ENCODE results near the gene CHST1.

CHST1 gene

GRCh38 chr11:45605051-45605450 is 60.4 kb downstream of the CHST1 start:
- no peak for TF ChIP-seq FOXP2 (optimal IDR thresholded peaks at IDR 0.05; ENCODE audit: borderline replicate concordance, extremely low read depth, extremely low read length, insufficient read depth)
- no peak for TF ChIP-seq REST (IDR thresholded peaks at IDR 0.05; ENCODE audit: insufficient read depth in 1 of 2, low read depth in 2 of 2, low read length in 2 of 2)
- TF ChIP-seq POLR2AphosphoS5 (IDR thresholded peaks at IDR 0.05; ENCODE audit: low read depth, low read length) = no peak
- TF ChIP-seq TAF1 (IDR thresholded peaks at IDR 0.05; ENCODE audit: borderline replicate concordance, insufficient read depth, low read length) = no peak
- no peak for TF ChIP-seq SIN3A (IDR thresholded peaks at IDR 0.05; ENCODE audit: borderline replicate concordance, insufficient read depth, low read length)

- TF ChIP-seq TAF1 (IDR thresholded peaks at IDR 0.05; ENCODE audit: borderline replicate concordance, insufficient read depth, low read length) (no peak), REST (IDR thresholded peaks at IDR 0.05; ENCODE audit: insufficient read depth in 1 of 2, low read depth in 2 of 2, low read length in 2 of 2) (no peak), FOXP2 (optimal IDR thresholded peaks at IDR 0.05; ENCODE audit: borderline replicate concordance, extremely low read depth, extremely low read length, insufficient read depth) (no peak), SIN3A (IDR thresholded peaks at IDR 0.05; ENCODE audit: borderline replicate concordance, insufficient read depth, low read length) (no peak), POLR2AphosphoS5 (IDR thresholded peaks at IDR 0.05; ENCODE audit: low read depth, low read length) (no peak)
Measured at GRCh38 chr11:45603946-45604682, 61.3 kb downstream of the CHST1 start.

GRCh38 chr11:45599161-45599943 is 66.1 kb downstream of the CHST1 start:
- TF ChIP-seq TAF1 (IDR thresholded peaks at IDR 0.05; ENCODE audit: borderline replicate concordance, insufficient read depth, low read length) (no peak), REST (IDR thresholded peaks at IDR 0.05; ENCODE audit: insufficient read depth in 1 of 2, low read depth in 2 of 2, low read length in 2 of 2) (no peak), POLR2AphosphoS5 (IDR thresholded peaks at IDR 0.05; ENCODE audit: low read depth, low read length) (no peak), FOXP2 (optimal IDR thresholded peaks at IDR 0.05; ENCODE audit: borderline replicate concordance, extremely low read depth, extremely low read length, insufficient read depth) (no peak), SIN3A (IDR thresholded peaks at IDR 0.05; ENCODE audit: borderline replicate concordance, insufficient read depth, low read length) (no peak)

Data from PFSK-1 (cell line).